BLaER1 (cell line): Measurements from ENCODE around the gene LAYN.

ENCODE experiments used
- H3K27ac ChIP-seq: shearing (Covaris generic); formaldehyde crosslinking; 2 replicates; pipeline ENCODE4 v1.8.1; 2022
- H3K27me3 ChIP-seq: shearing (Covaris generic); formaldehyde crosslinking; 2 replicates; pipeline ENCODE4 v1.8.1; 2022
- H3K36me3 ChIP-seq: shearing (Covaris generic); formaldehyde crosslinking; 2 replicates; pipeline ENCODE4 v1.8.1; 2022
- H3K4me1 ChIP-seq: shearing (Covaris generic); formaldehyde crosslinking; 2 replicates; pipeline ENCODE4 v1.8.1; 2022
- H3K4me2 ChIP-seq: shearing (Covaris generic); formaldehyde crosslinking; 2 replicates; pipeline ENCODE4 v1.8.1; 2022
- H3K4me3 ChIP-seq: shearing (Covaris generic); formaldehyde crosslinking; 2 replicates; pipeline ENCODE4 v1.8.1; 2022
- H3K9ac ChIP-seq: shearing (Covaris generic); formaldehyde crosslinking; 2 replicates; pipeline ENCODE4 v1.8.1; 2022
- H3K9me3 ChIP-seq: shearing (Covaris generic); formaldehyde crosslinking; 2 replicates; pipeline ENCODE4 v1.8.1; 2022
- H4K20me1 ChIP-seq: shearing (Covaris generic); formaldehyde crosslinking; 2 replicates; pipeline ENCODE4 v1.8.1; 2022
- Cebpa-rat ChIP-seq: shearing (Covaris generic); IDR thresholded peaks from 2 replicates; pipeline ENCODE4 v1.8.1; 2022

Gene LAYN

GRCh38 chr11:111601979-111602864, 61.7 kb downstream of the LAYN start, which contains the start of gene SIK2:
TSS of gene SIK2 (plus strand) at chr11:111602449. CDS start at chr11:111602564, 115 bp downstream.
- Histone ChIP-seq H3K4me2 (peak within 1 kb of the TSS; percentile 96), H3K27ac (peak within 1 kb of the TSS; percentile 83), H3K4me1 (peaks cover 25% of the 10 kb centered on the region), H3K9ac (peak within 1 kb of the TSS; percentile 93), H3K36me3 (no peaks in the 10 kb centered on the region), H3K4me3 (peak within 1 kb of the TSS; percentile 92), H3K9me3 (no peaks in the 10 kb centered on the region), H4K20me1 (peaks cover 40% of the 10 kb centered on the region), H3K27me3 (no peaks in the 10 kb centered on the region)
- TF ChIP-seq Cebpa-rat = no peak

GRCh38 chr11:111602865-111603610, 62.5 kb downstream of the LAYN start:
- peak overlapping the region; percentile 96 for H3K4me2 ChIP-seq
- H3K27ac ChIP-seq = peak overlapping the region; percentile 83
- peak overlapping the region; percentile 92 for H3K4me3 ChIP-seq
- TF ChIP-seq Cebpa-rat = no peak
- H3K27me3 ChIP-seq = no peaks in the 10 kb centered on the region
- peak overlapping the region; percentile 93 for H3K9ac ChIP-seq
- no peaks in the 10 kb centered on the region for H3K36me3 ChIP-seq
- H3K4me1 ChIP-seq = peaks cover 25% of the 10 kb centered on the region
- peaks cover 48% of the 10 kb centered on the region for H4K20me1 ChIP-seq
- H3K9me3 ChIP-seq = no peaks in the 10 kb centered on the region

- peak overlapping the region; percentile 96 for H3K4me2 ChIP-seq
- peaks cover 50% of the 10 kb centered on the region for H4K20me1 ChIP-seq
- H3K4me3 ChIP-seq = peak overlapping the region; percentile 92
- H3K4me1 ChIP-seq = peaks cover 25% of the 10 kb centered on the region
- peak overlapping the region; percentile 83; the same call in 1 of the 2 replicates for H3K27ac ChIP-seq
- peak overlapping the region; percentile 93 for H3K9ac ChIP-seq
- no peaks in the 10 kb centered on the region for H3K27me3 ChIP-seq
- no peak for TF ChIP-seq Cebpa-rat
- H3K9me3 ChIP-seq = no peaks in the 10 kb centered on the region
- no peaks in the 10 kb centered on the region for H3K36me3 ChIP-seq
Measured at GRCh38 chr11:111603611-111604130, 63.2 kb downstream of the LAYN start.

- Histone ChIP-seq H3K4me2 (peak overlapping the region; percentile 96), H3K36me3 (no peaks in the 10 kb centered on the region)
- no peak for TF ChIP-seq Cebpa-rat
Measured at GRCh38 chr11:111604392-111605009, 64.0 kb downstream of the LAYN start.

GRCh38 chr11:111605681-111606080, 65.2 kb downstream of the LAYN start:
- TF ChIP-seq Cebpa-rat = no peak
- Histone ChIP-seq H3K27me3 (no peaks in the 10 kb centered on the region), H3K9me3 (no peaks in the 10 kb centered on the region), H3K4me3 (no peak overlapping the region), H4K20me1 (peaks cover 50% of the 10 kb centered on the region), H3K4me1 (peaks cover 25% of the 10 kb centered on the region), H3K9ac (no peak overlapping the region), H3K27ac (no peak overlapping the region), H3K36me3 (no peaks in the 10 kb centered on the region), H3K4me2 (no peak overlapping the region)

More at GRCh38 chr11:111604392-111605009, 64.0 kb downstream of the LAYN start:
- Histone ChIP-seq H3K4me3 (no peak overlapping the region), H3K27ac (no peak overlapping the region), H3K4me1 (peaks cover 25% of the 10 kb centered on the region), H3K9ac (no peak overlapping the region), H4K20me1 (peaks cover 50% of the 10 kb centered on the region), H3K9me3 (no peaks in the 10 kb centered on the region), H3K27me3 (no peaks in the 10 kb centered on the region)

- no peak overlapping the region for H3K4me2 ChIP-seq
- TF ChIP-seq Cebpa-rat = no peak
- H3K9ac ChIP-seq = no peak overlapping the region
- no peak overlapping the region for H3K4me3 ChIP-seq
- peaks cover 56% of the 10 kb centered on the region for H4K20me1 ChIP-seq
- no peaks in the 10 kb centered on the region for H3K36me3 ChIP-seq
- H3K4me1 ChIP-seq = peaks cover 17% of the 10 kb centered on the region
- no peaks in the 10 kb centered on the region for H3K27me3 ChIP-seq
- H3K9me3 ChIP-seq = no peaks in the 10 kb centered on the region
- H3K27ac ChIP-seq = no peak overlapping the region
Measured at GRCh38 chr11:111606986-111607385, 66.5 kb downstream of the LAYN start.

GRCh38 chr11:111607751-111608150, 67.2 kb downstream of the LAYN start:
- Histone ChIP-seq H3K9me3 (no peaks in the 10 kb centered on the region), H3K4me3 (no peak overlapping the region), H3K4me2 (no peak overlapping the region), H4K20me1 (peaks cover 63% of the 10 kb centered on the region), H3K27ac (no peak overlapping the region), H3K36me3 (no peaks in the 10 kb centered on the region), H3K27me3 (no peaks in the 10 kb centered on the region), H3K9ac (no peak overlapping the region), H3K4me1 (peaks cover 17% of the 10 kb centered on the region)
- no peak for TF ChIP-seq Cebpa-rat
